Measurements from ENCODE around the gene FMNL1. TPM values are rescaled to one million over a fixed set of nuclear protein-coding genes. Genes with fewer than 3 reads are reported as not detected.
"Not testable (repeated sequence)": the region's sequence is repeated elsewhere in the genome, so short reads cannot be mapped to it uniquely, and the experiment has no call there.

The FMNL1 gene
- total and polyA plus RNA-seq, 12 donors: 5.3 to 28.7 (median 9.8) TPM

DNA sequence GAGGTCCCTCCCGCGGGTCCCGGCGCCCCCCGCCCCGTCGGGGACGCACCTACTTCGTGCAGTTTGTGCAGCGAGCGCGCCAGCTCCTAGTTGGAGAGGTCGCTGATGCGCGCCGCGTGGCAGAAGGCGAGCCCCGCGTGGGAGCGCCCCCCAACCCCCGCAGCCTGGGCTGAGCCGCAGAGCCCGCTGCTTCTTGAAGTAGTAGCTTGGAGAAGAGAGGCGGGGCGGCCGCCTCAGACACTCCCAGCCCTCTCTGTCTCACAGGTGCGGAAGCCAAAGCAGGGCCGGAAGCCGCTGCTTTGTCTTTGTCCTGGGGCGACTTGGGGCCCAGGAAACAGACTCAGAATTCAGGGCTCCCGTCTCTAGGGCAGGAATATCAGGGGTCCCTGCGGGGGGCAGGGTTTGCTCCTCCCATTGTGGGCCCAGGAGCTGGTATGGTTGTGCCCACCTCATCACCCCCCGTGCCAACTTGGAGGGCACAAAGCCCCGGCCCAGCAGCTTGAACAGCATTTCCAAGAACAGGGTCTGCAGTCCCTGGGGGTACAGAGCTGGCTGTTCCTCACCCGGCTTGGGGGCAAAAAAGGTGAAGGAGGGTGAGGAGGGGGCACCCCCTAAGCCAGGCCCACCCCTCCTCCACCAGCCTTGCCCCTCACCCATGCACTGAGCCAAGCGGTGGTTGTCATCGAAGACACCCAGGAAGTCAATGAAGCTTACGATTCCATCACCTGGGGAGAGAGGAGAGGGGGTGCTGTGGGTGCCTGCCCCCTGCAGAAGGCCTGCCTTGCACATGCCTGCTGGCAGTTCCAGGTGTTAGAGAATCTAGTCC lies 26.7 kb downstream of the FMNL1 start:
- DNase-seq (no peak), ATAC-seq (peak in 5 of 8 donors; percentile 1 to 25 (median 10))
- Histone ChIP-seq H3K27ac (peak overlapping the region in 7 of 10 donors; percentile 33 to 86 (median 59)), H3K4me3 (peak overlapping the region; percentile 16 to 64 (median 61)), H3K9me3 (no peaks in the 10 kb centered on the region), H3K36me3 (peaks cover 0 to 38% (median 0%) of the 10 kb centered on the region in 9 donors), H3K4me1 (peaks cover 4 to 43% (median 23%) of the 10 kb centered on the region in 9 donors), H3K27me3 (no peaks in the 10 kb centered on the region)
- intact Hi-C loops (cut with DNase I): no loop called here
- TF ChIP-seq, protein P1, sequence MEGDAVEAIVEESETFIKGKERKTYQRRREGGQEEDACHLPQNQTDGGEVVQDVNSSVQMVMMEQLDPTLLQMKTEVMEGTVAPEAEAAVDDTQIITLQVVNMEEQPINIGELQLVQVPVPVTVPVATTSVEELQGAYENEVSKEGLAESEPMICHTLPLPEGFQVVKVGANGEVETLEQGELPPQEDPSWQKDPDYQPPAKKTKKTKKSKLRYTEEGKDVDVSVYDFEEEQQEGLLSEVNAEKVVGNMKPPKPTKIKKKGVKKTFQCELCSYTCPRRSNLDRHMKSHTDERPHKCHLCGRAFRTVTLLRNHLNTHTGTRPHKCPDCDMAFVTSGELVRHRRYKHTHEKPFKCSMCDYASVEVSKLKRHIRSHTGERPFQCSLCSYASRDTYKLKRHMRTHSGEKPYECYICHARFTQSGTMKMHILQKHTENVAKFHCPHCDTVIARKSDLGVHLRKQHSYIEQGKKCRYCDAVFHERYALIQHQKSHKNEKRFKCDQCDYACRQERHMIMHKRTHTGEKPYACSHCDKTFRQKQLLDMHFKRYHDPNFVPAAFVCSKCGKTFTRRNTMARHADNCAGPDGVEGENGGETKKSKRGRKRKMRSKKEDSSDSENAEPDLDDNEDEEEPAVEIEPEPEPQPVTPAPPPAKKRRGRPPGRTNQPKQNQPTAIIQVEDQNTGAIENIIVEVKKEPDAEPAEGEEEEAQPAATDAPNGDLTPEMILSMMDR (IDR thresholded peaks at IDR 0.05): no peak
- 32 to 33% methylated on average over 39 of the region's 39 CpGs for WGBS, 2 donors

DNA sequence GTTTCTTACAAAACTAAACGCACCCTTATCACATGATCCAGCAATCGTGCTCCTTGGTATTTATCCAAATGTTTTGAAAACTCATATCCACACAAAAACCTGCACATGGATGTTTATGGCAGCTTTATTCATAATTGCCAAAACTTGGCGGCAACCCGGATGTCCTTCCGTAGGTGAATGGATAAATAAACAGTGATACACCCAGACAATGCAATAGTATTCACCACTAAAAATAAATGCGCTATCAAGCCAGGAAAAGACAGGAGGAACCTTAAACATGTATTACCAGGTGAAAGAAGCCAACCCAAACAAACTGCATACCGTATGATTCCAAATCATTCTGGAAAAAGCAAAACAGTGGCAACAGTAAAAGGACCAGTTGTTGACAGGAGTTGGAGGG lies 30.2 kb downstream of the FMNL1 start:
- no peak overlapping the region for H3K4me3 ChIP-seq
- TF ChIP-seq, protein P1 (IDR thresholded peaks at IDR 0.05): no peak
- intact Hi-C loops (cut with DNase I): loop anchor here in 1 of 10 donors (1.0 kb wide), 1 partner anchor 17 kb away; no protein-coding TSS in a partner anchor
- 55 to 61% methylated on average over 7 of the region's 7 CpGs for WGBS, 2 donors
- peaks cover 0 to 2% (median 0%) of the 10 kb centered on the region in 9 donors for H3K36me3 ChIP-seq
- no peak overlapping the region for H3K27ac ChIP-seq
- ATAC-seq (no peak), DNase-seq (no peak)
- H3K4me1 ChIP-seq: peaks cover 2 to 34% (median 16%) of the 10 kb centered on the region in 9 donors
- no peaks in the 10 kb centered on the region for H3K9me3 ChIP-seq
- no peaks in the 10 kb centered on the region for H3K27me3 ChIP-seq

DNA sequence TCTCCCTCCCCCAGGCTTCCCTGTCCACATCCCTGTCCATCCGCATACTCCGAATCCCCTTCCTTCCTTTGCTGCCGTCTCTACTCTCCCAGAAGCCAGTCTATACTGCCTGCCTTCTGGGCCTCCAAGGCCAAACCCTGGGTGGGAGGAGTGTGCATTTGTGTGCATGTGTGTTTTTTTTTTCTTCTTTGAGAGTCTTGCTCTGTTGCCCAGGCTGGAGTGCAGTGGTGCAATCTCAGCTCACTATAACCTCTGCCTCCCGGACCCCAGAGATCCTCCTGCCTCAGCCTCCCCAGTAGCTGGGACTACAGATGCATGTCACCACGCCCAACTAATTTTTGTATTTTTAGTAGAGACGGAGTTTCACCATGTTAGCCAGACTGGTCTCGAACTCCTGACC lies 31.6 kb downstream of the FMNL1 start:
- ATAC-seq; intact Hi-C loops (cut with DNase I); H3K9me3 ChIP-seq; H3K27ac ChIP-seq; DNase-seq; H3K27me3 ChIP-seq; H3K36me3 ChIP-seq; H3K4me3 ChIP-seq: not testable (repeated sequence)
- H3K4me1 ChIP-seq: peaks cover 0 to 21% (median 4%) of the 10 kb centered on the region in 9 donors
- WGBS, 2 donors: 88 to 89% methylated on average over 7 of the region's 7 CpGs

DNA sequence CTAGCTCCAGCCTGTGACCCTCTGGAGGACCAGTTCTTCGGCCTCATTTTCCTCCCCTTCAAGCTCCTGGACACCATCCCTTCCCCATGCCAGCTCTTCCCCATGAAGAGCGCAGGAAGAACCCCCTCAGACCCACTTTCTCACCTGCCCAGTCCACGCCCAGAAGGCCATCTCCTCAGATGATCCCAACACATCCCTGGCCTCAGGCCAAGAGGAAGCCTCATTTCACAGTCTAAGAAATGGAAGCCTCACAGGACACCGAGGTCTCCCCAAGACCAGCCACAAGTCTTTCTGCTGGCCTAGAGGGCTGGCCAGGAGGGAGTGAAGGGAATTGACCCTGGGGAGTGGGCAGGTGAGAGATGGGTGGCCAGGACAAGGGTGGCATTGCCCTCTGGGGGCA lies 32.2 kb downstream of the FMNL1 start:
- intact Hi-C loops (cut with DNase I): no loop called here
- Histone ChIP-seq H3K36me3 (no peaks in the 10 kb centered on the region), H3K4me3 (no peak overlapping the region), H3K27ac (no peak overlapping the region), H3K4me1 (peaks cover 0 to 17% (median 4%) of the 10 kb centered on the region in 9 donors), H3K27me3 (no peaks in the 10 kb centered on the region), H3K9me3 (no peaks in the 10 kb centered on the region)
- no peak for ATAC-seq
- TF ChIP-seq, protein P1 (IDR thresholded peaks at IDR 0.05): no peak
- WGBS, 2 donors: 92 to 97% methylated on average over 4 of the region's 4 CpGs
- no peak for DNase-seq

DNA sequence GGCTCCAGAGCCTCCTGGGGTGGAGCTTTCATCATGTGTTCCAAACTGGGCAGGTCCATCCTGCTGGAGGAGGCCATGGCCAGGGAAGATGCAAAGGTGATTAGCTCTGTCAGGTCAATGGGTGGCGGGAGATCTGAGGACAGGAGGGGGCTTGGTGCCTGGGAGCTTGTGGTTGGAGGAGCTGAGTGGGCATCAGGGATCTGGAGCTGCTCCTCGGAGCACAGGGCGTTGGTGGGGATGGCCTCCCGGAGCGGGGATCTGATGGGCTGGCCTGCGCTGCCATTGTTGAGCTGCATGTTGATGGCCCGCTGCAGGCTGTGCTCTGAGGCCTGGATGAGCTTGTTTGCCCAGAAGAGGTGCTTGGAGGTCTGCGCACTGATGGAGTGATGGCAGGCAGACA lies 33.7 kb downstream of the FMNL1 start:
- intact Hi-C loops (cut with DNase I): no loop called here
- WGBS, 2 donors: 97% methylated on average over 8 of the region's 8 CpGs
- H3K36me3 ChIP-seq: no peaks in the 10 kb centered on the region
- DNase-seq (no peak), ATAC-seq (no peak)
- H3K9me3 ChIP-seq: no peaks in the 10 kb centered on the region
- H3K27ac ChIP-seq: no peak overlapping the region
- TF ChIP-seq, protein P1 (IDR thresholded peaks at IDR 0.05): no peak
- H3K27me3 ChIP-seq: no peaks in the 10 kb centered on the region
- no peak overlapping the region for H3K4me3 ChIP-seq
- H3K4me1 ChIP-seq: peaks cover 0 to 18% (median 6%) of the 10 kb centered on the region in 9 donors
